Breast epithelium (tissue), 4 donors: ENCODE measurements around the gene KCNJ9. TPM values are rescaled to one million over a fixed set of nuclear protein-coding genes. Genes with fewer than 3 reads are reported as not detected.

Experiments
- DNase-seq, 2 donors: peaks; one replicate each; pipeline ENCODE4 v3.0.0-alpha.2; 2019; ENCODE audit warnings: low spot score in 2 of 2
- H3K27ac ChIP-seq, 2 donors: fragments of 200-600 bp; sonication (generic) in 1 of 2; one replicate each; pipeline ENCODE4 v1.5.1; 2016 to 2019; ENCODE audit warnings: mild to moderate bottlenecking in 1 of 2
- H3K27me3 ChIP-seq, 2 donors: fragments of 200-600 bp; sonication (generic) in 1 of 2; one replicate each; pipeline versions ENCODE4 v1.5.1 to v1.6.0; 2017 to 2019; ENCODE audit warnings: control low read depth in 1 of 2, mild to moderate bottlenecking in 1 of 2
- H3K36me3 ChIP-seq: fragments of 200-600 bp; one replicate; pipeline ENCODE4 v1.5.1; 2019
- H3K4me1 ChIP-seq, 2 donors: fragments of 200-600 bp; sonication (generic); one replicate each; pipeline ENCODE4 v1.5.1; 2016 to 2019; ENCODE audit warnings: control low read depth in 1 of 2
- H3K4me3 ChIP-seq, 3 donors: fragments of 200-600 bp; sonication (generic); 1 replicate in 2 of 3; 2 replicates in 1 of 3; pipeline ENCODE4 v1.5.1; 2016 to 2019; ENCODE audit warnings: mild to moderate bottlenecking in 3 of 3, moderate library complexity in 2 of 3
- H3K9me3 ChIP-seq, 2 donors: fragments of 200-600 bp; sonication (generic) in 1 of 2; one replicate each; pipeline ENCODE4 v1.5.1; 2016 to 2019; ENCODE audit warnings: control low read depth in 1 of 2
- CTCF ChIP-seq, 3 donors: fragments of 450-650 bp; IDR thresholded peaks; one replicate each; pipeline ENCODE4 v1.5.1; 2016 to 2017; ENCODE audit warnings: antibody characterized with exemption in 3 of 3, mild to moderate bottlenecking in 3 of 3, moderate library complexity in 3 of 3
- POLR2A ChIP-seq: fragments of 450-650 bp; IDR thresholded peaks from one replicate; pipeline ENCODE4 v1.6.1; 2016; ENCODE audit warnings: antibody characterized with exemption, mild to moderate bottlenecking, moderate library complexity
- POLR2AphosphoS5 ChIP-seq, 3 donors: sonication (generic); formaldehyde crosslinking; IDR thresholded peaks; one replicate each; pipeline ENCODE4 v1.6.1; 2017; ENCODE audit warnings: antibody characterized with exemption in 3 of 3
- intact Hi-C: fragments of 100-400 bp; cut with DNase I; formaldehyde crosslinking; loops from one replicate; pipeline ENCODE4 v1.15.1; 2023; ENCODE audit warnings: low total_unique reads
- total RNA-seq, 3 donors: library from RNA; depleted of rRNA; stranded (reverse); fragments of >200 nt; gene quantifications; one replicate each; pipeline ENCODE4 v1.1.0, GENCODE V29; 2016

KCNJ9 gene
- total RNA-seq, 3 donors from 2014 or later = not detected

GRCh38 chr1:160093069-160093395 is 11.7 kb downstream of the KCNJ9 start:
- Histone ChIP-seq H3K27me3 (no peaks in the 10 kb centered on the region), H3K9me3 (no peaks in the 10 kb centered on the region), H3K4me1 (peaks cover 14 to 21% of the 10 kb centered on the region in 2 donors), H3K27ac (no peak overlapping the region), H3K4me3 (no peak overlapping the region), H3K36me3 (no peaks in the 10 kb centered on the region)
- no peak for DNase-seq
- intact Hi-C loops = loop anchor here (5.0 kb wide), 1 partner anchor 1146 kb away; no protein-coding TSS in a partner anchor
- no peak for TF ChIP-seq POLR2A
- TF ChIP-seq CTCF (IDR thresholded peaks at IDR 0.05) = no peak
- TF ChIP-seq POLR2AphosphoS5 (IDR thresholded peaks at IDR 0.05) = no peak

- no peak overlapping the region for H3K4me3 ChIP-seq
- peaks cover 14 to 21% of the 10 kb centered on the region in 2 donors for H3K4me1 ChIP-seq
- DNase-seq = no peak
- no peaks in the 10 kb centered on the region for H3K27me3 ChIP-seq
- intact Hi-C loops = loop anchor here (5.0 kb wide), 1 partner anchor 1146 kb away; no protein-coding TSS in a partner anchor
- no peak for TF ChIP-seq POLR2A
- no peak for TF ChIP-seq CTCF (IDR thresholded peaks at IDR 0.05)
- no peak for TF ChIP-seq POLR2AphosphoS5 (IDR thresholded peaks at IDR 0.05)
- H3K36me3 ChIP-seq = no peaks in the 10 kb centered on the region
- H3K9me3 ChIP-seq = no peaks in the 10 kb centered on the region
- peak overlapping the region; percentile 51 to 67 for H3K27ac ChIP-seq
Measured at GRCh38 chr1:160093624-160094290, 12.4 kb downstream of the KCNJ9 start.

- Histone ChIP-seq H3K9me3 (no peaks in the 10 kb centered on the region), H3K27me3 (no peaks in the 10 kb centered on the region), H3K4me1 (peaks cover 14 to 21% of the 10 kb centered on the region in 2 donors), H3K27ac (peak overlapping the region; percentile 51 to 67), H3K36me3 (no peaks in the 10 kb centered on the region), H3K4me3 (no peak overlapping the region)
- TF ChIP-seq POLR2A (no peak), CTCF (IDR thresholded peaks at IDR 0.05) (no peak), POLR2AphosphoS5 (IDR thresholded peaks at IDR 0.05) (no peak)
- intact Hi-C loops = loop anchor here (5.0 kb wide), 1 partner anchor 1147 kb away; no protein-coding TSS in a partner anchor
- no peak for DNase-seq
Measured at GRCh38 chr1:160094291-160094625, 12.9 kb downstream of the KCNJ9 start.

- intact Hi-C loops = loop anchor here (1.0 to 5.0 kb wide), 2 partner anchors 38 to 1148 kb away; no protein-coding TSS in a partner anchor
- Histone ChIP-seq H3K4me1 (peaks cover 14 to 21% of the 10 kb centered on the region in 2 donors), H3K36me3 (no peaks in the 10 kb centered on the region), H3K4me3 (no peak overlapping the region), H3K27me3 (no peaks in the 10 kb centered on the region), H3K9me3 (no peaks in the 10 kb centered on the region), H3K27ac (peak overlapping the region; percentile 67 to 91)
- TF ChIP-seq CTCF (IDR thresholded peaks at IDR 0.05) = no peak
- no peak for TF ChIP-seq POLR2A
- no peak for TF ChIP-seq POLR2AphosphoS5 (IDR thresholded peaks at IDR 0.05)
- DNase-seq = no peak
Measured at GRCh38 chr1:160094806-160095205, 13.5 kb downstream of the KCNJ9 start.

GRCh38 chr1:160095382-160096105 is 14.2 kb downstream of the KCNJ9 start:
- no peak for DNase-seq
- H3K36me3 ChIP-seq = no peaks in the 10 kb centered on the region
- H3K4me1 ChIP-seq = peaks cover 14 to 21% of the 10 kb centered on the region in 2 donors
- H3K27ac ChIP-seq = peak overlapping the region; percentile 90 to 91
- H3K9me3 ChIP-seq = no peaks in the 10 kb centered on the region
- intact Hi-C loops = loop anchor here (1.0 to 2.0 kb wide), 2 partner anchors 38 to 313 kb away; no protein-coding TSS in a partner anchor
- H3K27me3 ChIP-seq = no peaks in the 10 kb centered on the region
- no peak overlapping the region for H3K4me3 ChIP-seq
- TF ChIP-seq POLR2A = no peak
- no peak for TF ChIP-seq POLR2AphosphoS5 (IDR thresholded peaks at IDR 0.05)
- TF ChIP-seq CTCF (IDR thresholded peaks at IDR 0.05) = no peak
